ENCODE measurements around the gene WNK1. TPM values are rescaled to one million over a fixed set of nuclear protein-coding genes. Genes with fewer than 3 reads are reported as not detected.

Gene WNK1
- polyA plus RNA-seq, 3 donors: 8.7 to 57.2 (median 20.9) TPM

DNA sequence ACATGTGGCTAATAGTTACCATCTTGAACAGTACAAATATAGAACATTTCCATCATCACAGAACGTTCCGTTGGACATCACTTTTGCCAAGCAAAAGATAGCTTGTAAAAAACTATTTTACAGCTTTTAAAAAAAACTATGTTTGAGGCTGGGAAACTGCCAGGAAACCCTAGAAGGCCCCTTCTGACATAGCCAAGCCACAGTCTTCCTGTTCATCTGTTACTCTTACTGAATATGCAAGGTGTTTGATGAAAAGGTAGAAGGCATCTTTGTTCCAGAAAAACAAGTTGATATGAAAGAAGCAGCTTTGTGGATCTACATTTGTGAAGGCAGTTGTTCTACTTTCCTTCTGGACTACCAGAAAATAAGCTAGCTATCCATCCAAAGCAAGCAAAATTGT, 23.6 kb upstream of the WNK1 start:
- Mint-ChIP-seq H3K36me3 (no peaks in the 10 kb centered on the region), H3K4me1 (peaks cover 24% of the 10 kb centered on the region), H3K27ac (no peak overlapping the region), H3K4me3 (no peak overlapping the region), H3K27me3 (ENCODE audit: low read depth in 3 of 3) (peaks cover 0 to 3% (median 3%) of the 10 kb centered on the region in 3 donors), H3K9me3 (peaks cover 0 to 9% (median 3%) of the 10 kb centered on the region in 7 donors)
- DNase-seq: no peak
- Histone ChIP-seq H2AFZ (ENCODE audit: insufficient read depth, low read depth, low read length, poor library complexity, severe bottlenecking) (no peak overlapping the region), H3K36me3 (replicated peaks in 1 of 2; ENCODE audit: control insufficient read depth in 1 of 2, insufficient read depth in 2 of 2, low read length in 2 of 2) (no peaks in the 10 kb centered on the region), H3K27ac (ENCODE audit: low read depth in 1 of 2, low read length in 2 of 2) (no peak overlapping the region), H3K4me2 (replicated peaks; ENCODE audit: extremely low read depth, low read length, poor library complexity, severe bottlenecking) (no peak overlapping the region), H4K20me1 (ENCODE audit: insufficient read depth, low read length) (no peaks in the 10 kb centered on the region), H3K27me3 (ENCODE audit: control insufficient read depth in 2 of 2, insufficient read depth in 2 of 2, low read length in 2 of 2) (no peaks in the 10 kb centered on the region), H3K4me3 (replicated peaks in 1 of 3; ENCODE audit: low read depth in 2 of 3, low read length in 3 of 3) (no peak overlapping the region), H3K9me3 (replicated peaks in 1 of 2; ENCODE audit: control insufficient read depth in 1 of 2, insufficient read depth in 1 of 2, low read length in 2 of 2) (peaks cover 0 to 3% of the 10 kb centered on the region in 2 donors), H3K4me1 (ENCODE audit: control insufficient read depth in 1 of 2, insufficient read depth in 2 of 2, low read length in 2 of 2) (peaks cover 24 to 28% of the 10 kb centered on the region in 2 donors), H3K79me2 (ENCODE audit: insufficient read depth, low read length) (no peaks in the 10 kb centered on the region), H3K9ac (ENCODE audit: insufficient read depth, low read length, poor library complexity, severe bottlenecking) (no peak overlapping the region)
- intact Hi-C loops (cut with micrococcal nuclease): no loop called here
- WGBS (ENCODE audit: insufficient coverage): 13% methylated on average over 2 of the region's 2 CpGs
- TF ChIP-seq, protein P1, sequence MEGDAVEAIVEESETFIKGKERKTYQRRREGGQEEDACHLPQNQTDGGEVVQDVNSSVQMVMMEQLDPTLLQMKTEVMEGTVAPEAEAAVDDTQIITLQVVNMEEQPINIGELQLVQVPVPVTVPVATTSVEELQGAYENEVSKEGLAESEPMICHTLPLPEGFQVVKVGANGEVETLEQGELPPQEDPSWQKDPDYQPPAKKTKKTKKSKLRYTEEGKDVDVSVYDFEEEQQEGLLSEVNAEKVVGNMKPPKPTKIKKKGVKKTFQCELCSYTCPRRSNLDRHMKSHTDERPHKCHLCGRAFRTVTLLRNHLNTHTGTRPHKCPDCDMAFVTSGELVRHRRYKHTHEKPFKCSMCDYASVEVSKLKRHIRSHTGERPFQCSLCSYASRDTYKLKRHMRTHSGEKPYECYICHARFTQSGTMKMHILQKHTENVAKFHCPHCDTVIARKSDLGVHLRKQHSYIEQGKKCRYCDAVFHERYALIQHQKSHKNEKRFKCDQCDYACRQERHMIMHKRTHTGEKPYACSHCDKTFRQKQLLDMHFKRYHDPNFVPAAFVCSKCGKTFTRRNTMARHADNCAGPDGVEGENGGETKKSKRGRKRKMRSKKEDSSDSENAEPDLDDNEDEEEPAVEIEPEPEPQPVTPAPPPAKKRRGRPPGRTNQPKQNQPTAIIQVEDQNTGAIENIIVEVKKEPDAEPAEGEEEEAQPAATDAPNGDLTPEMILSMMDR (IDR thresholded peaks at IDR 0.05): no peak

DNA sequence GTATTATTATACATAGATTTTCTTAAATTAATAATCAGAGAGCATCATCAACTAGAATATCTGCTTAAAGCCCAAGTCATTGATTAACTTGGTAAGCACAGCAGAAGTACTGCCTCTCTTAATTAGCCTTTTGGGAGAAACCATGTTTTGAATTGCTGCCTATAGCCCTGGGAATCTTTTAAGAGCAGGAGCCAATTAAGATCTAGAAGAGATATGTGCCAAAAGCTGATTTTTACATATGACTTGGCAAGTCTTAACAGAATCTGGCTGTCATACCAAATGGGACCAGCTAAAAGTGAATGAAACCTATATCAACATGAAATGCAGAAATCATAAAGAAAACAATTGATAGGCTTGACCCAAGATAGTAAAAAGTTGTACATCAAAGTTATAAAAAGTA, 23.2 kb upstream of the WNK1 start:
- H3K9me3 Mint-ChIP-seq: peaks cover 0 to 9% (median 3%) of the 10 kb centered on the region in 7 donors
- Histone ChIP-seq H4K20me1 (ENCODE audit: insufficient read depth, low read length) (no peaks in the 10 kb centered on the region), H3K36me3 (replicated peaks in 1 of 2; ENCODE audit: control insufficient read depth in 1 of 2, insufficient read depth in 2 of 2, low read length in 2 of 2) (no peaks in the 10 kb centered on the region), H3K4me3 (replicated peaks in 1 of 3; ENCODE audit: low read depth in 2 of 3, low read length in 3 of 3) (no peak overlapping the region), H3K9ac (ENCODE audit: insufficient read depth, low read length, poor library complexity, severe bottlenecking) (no peak overlapping the region), H3K27ac (ENCODE audit: low read depth in 1 of 2, low read length in 2 of 2) (no peak overlapping the region), H2AFZ (ENCODE audit: insufficient read depth, low read depth, low read length, poor library complexity, severe bottlenecking) (no peak overlapping the region), H3K9me3 (replicated peaks in 1 of 2; ENCODE audit: control insufficient read depth in 1 of 2, insufficient read depth in 1 of 2, low read length in 2 of 2) (peaks cover 0 to 3% of the 10 kb centered on the region in 2 donors), H3K4me2 (replicated peaks; ENCODE audit: extremely low read depth, low read length, poor library complexity, severe bottlenecking) (no peak overlapping the region), H3K4me1 (ENCODE audit: control insufficient read depth in 1 of 2, insufficient read depth in 2 of 2, low read length in 2 of 2) (peaks cover 20 to 23% of the 10 kb centered on the region in 2 donors), H3K27me3 (ENCODE audit: control insufficient read depth in 2 of 2, insufficient read depth in 2 of 2, low read length in 2 of 2) (no peaks in the 10 kb centered on the region), H3K79me2 (ENCODE audit: insufficient read depth, low read length) (no peaks in the 10 kb centered on the region)
- H3K27ac Mint-ChIP-seq: no peak overlapping the region
- no peak overlapping the region for H3K4me3 Mint-ChIP-seq
- intact Hi-C loops (cut with micrococcal nuclease): no loop called here
- TF ChIP-seq, protein P1 (IDR thresholded peaks at IDR 0.05): no peak
- H3K36me3 Mint-ChIP-seq: no peaks in the 10 kb centered on the region
- no peak for DNase-seq
- peaks cover 0 to 3% (median 3%) of the 10 kb centered on the region in 3 donors for H3K27me3 Mint-ChIP-seq (ENCODE audit: low read depth in 3 of 3)
- H3K4me1 Mint-ChIP-seq: peaks cover 20% of the 10 kb centered on the region
